PC-3 (cell line): ENCODE data around the gene FAM9C. TPM values are rescaled to one million over a fixed set of nuclear protein-coding genes. Genes with fewer than 3 reads are reported as not detected.

Source experiments
- ATAC-seq: fragments of 200-7000 bp; cut with Tn5 transposase; 2 replicates; pipeline ENCODE4 v1.9.1; 2020; ENCODE audit warnings: mild to moderate bottlenecking, moderate library complexity
- BruUV-seq: library from RNA; stranded (reverse); fragments of 400-500 nt; replicated peaks from 2 replicates; lab custom pipeline; 2021; lab: Mats Ljungman, UMichigan
- CTCF ChIA-PET: fragments of 300-600 bp; sonication (Branson Sonifier 250); formaldehyde crosslinking; loops from one replicate; lab custom pipeline; 2022; ENCODE audit warnings: antibody characterized with exemption; lab: Charles Lee
- POLR2A ChIA-PET: fragments of 300-600 bp; sonication (Branson Sonifier 250); formaldehyde crosslinking; loops from one replicate; lab custom pipeline; 2022; ENCODE audit warnings: antibody characterized with exemption; ENCODE audit not compliant: unreplicated experiment; lab: Charles Lee
- DNase-seq: peaks from one replicate; pipeline ENCODE4 v3.0.0-alpha.2; 2015
- H2AFZ ChIP-seq: fragments of 300-600 bp; sonication (generic); 2 replicates; pipeline ENCODE4 v1.6.0; 2016; ENCODE audit warnings: antibody characterized with exemption, low read length
- H3F3A ChIP-seq: fragments of 300-600 bp; sonication (generic); one replicate; pipeline ENCODE4 v1.6.0; 2017; ENCODE audit warnings: antibody characterized with exemption, low read length, control low read depth, mild to moderate bottlenecking; ENCODE audit not compliant: unreplicated experiment
- H3K27ac ChIP-seq: fragments of 300-600 bp; sonication (generic); 2 replicates; pipeline ENCODE4 v1.5.1; 2016; ENCODE audit warnings: mild to moderate bottlenecking, low read length
- H3K27me3 ChIP-seq: fragments of 300-600 bp; sonication (generic); 2 replicates; pipeline ENCODE4 v1.6.1; 2016; ENCODE audit warnings: low read length, mixed read lengths
- H3K36me3 ChIP-seq: fragments of 300-600 bp; sonication (generic); 2 replicates; pipeline ENCODE4 v1.6.1; 2016; ENCODE audit warnings: low read depth, mixed run types, low read length, mixed read lengths
- H3K4me1 ChIP-seq: fragments of 300-600 bp; sonication (generic); 2 replicates; pipeline ENCODE4 v1.5.1; 2016; ENCODE audit warnings: low read length; ENCODE audit not compliant: insufficient read depth
- H3K4me2 ChIP-seq: fragments of 300-600 bp; sonication (generic); 2 replicates; pipeline ENCODE4 v1.6.0; 2016; ENCODE audit warnings: low read length
- H3K4me3 ChIP-seq: fragments of 300-600 bp; sonication (generic); 2 replicates; pipeline ENCODE4 v1.5.1; 2016; ENCODE audit warnings: mild to moderate bottlenecking, low read length, mixed read lengths
- H3K79me2 ChIP-seq: fragments of 300-600 bp; sonication (generic); 2 replicates; pipeline ENCODE4 v1.6.1; 2017; ENCODE audit warnings: low read length, mixed read lengths
- H3K9ac ChIP-seq: fragments of 300-600 bp; sonication (generic); 2 replicates; pipeline ENCODE4 v1.6.0; 2016; ENCODE audit warnings: mild to moderate bottlenecking, low read length
- H3K9me2 ChIP-seq: fragments of 300-600 bp; sonication (generic); replicated peaks from 2 replicates; pipeline ENCODE4 v1.6.1; 2016; ENCODE audit warnings: mixed run types, low read length, mixed read lengths
- H3K9me3 ChIP-seq: fragments of 300-600 bp; sonication (generic); 2 replicates; pipeline ENCODE4 v1.6.1; 2016; ENCODE audit warnings: low read length, mixed read lengths
- H4K20me1 ChIP-seq: fragments of 300-600 bp; sonication (generic); 2 replicates; pipeline ENCODE4 v1.6.1; 2016; ENCODE audit warnings: low read length, mixed read lengths
- EZH2 ChIP-seq: fragments of 300-600 bp; sonication (generic); IDR thresholded peaks from one replicate; pipeline ENCODE4 v1.6.1; 2017; ENCODE audit warnings: antibody characterized with exemption, mild to moderate bottlenecking, low read length; ENCODE audit not compliant: unreplicated experiment
- EZH2phosphoT487 ChIP-seq: fragments of 300-600 bp; sonication (generic); IDR thresholded peaks from 2 replicates; pipeline ENCODE4 v1.6.1; 2018; ENCODE audit warnings: mild to moderate bottlenecking, antibody characterized with exemption, low read length, borderline replicate concordance
- intact Hi-C: fragments of 100-400 bp; cut with micrococcal nuclease; formaldehyde crosslinking; loops from 2 replicates; pipeline ENCODE4 v1.9.0; 2023
- total RNA-seq: library from RNA; depleted of rRNA; stranded (reverse); fragments of >200 nt; gene quantifications from 2 replicates; pipeline ENCODE4 v1.2.3, GENCODE V29; 2014
- TF ChIP-seq, protein P1 (sequence below): fragments of 300-600 bp; sonication (generic); conservative IDR thresholded peaks from 2 replicates; pipeline ENCODE4 v1.5.1; 2017; ENCODE audit warnings: antibody characterized with exemption, low read depth, mild to moderate bottlenecking, low read length

FAM9C gene
- total RNA-seq, 1 experiment from 2014 or later = not detected

DNA sequence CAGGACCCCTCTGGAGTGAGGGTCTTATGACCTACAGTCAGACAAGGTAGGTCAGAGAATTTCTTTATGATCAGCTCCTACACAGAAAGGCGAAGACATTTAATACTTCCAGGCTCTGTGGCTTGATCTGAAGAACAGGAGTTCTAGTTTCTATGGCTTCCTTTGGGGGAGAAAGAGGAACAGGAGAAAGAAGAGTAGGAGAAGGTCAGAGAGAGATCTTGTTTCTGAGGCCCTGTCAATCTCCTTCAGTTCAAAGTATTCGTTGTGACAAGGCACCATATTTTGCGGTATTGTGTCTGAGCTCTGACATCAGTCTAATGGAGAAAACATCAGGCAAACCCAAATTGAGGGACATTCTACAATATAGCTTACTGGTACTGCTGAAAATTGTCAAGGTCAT lies 52.8 kb downstream of the FAM9C start:
- H4K20me1 ChIP-seq = no peaks in the 10 kb centered on the region
- no peak overlapping the region for H3K9ac ChIP-seq
- CTCF ChIA-PET = no interaction called here
- no TSS peak for BruUV-seq
- no peaks in the 10 kb centered on the region for H3K27me3 ChIP-seq
- no peak overlapping the region for H2AFZ ChIP-seq
- DNase-seq (no peak), ATAC-seq (no peak)
- H3K36me3 ChIP-seq = no peaks in the 10 kb centered on the region
- H3K4me2 ChIP-seq = no peak overlapping the region
- no peak overlapping the region for H3K27ac ChIP-seq
- H3K9me3 ChIP-seq = no peaks in the 10 kb centered on the region
- POLR2A ChIA-PET = no interaction called here
- H3K4me1 ChIP-seq = peaks cover 30% of the 10 kb centered on the region
- no peak overlapping the region for H3K4me3 ChIP-seq
- no peaks in the 10 kb centered on the region for H3K79me2 ChIP-seq
- peaks cover 4% of the 10 kb centered on the region for H3F3A ChIP-seq
- intact Hi-C loops = no loop called here
- H3K9me2 ChIP-seq = no peaks in the 10 kb centered on the region
- no peak for TF ChIP-seq EZH2phosphoT487
- no peak for TF ChIP-seq EZH2
- TF ChIP-seq, protein P1, sequence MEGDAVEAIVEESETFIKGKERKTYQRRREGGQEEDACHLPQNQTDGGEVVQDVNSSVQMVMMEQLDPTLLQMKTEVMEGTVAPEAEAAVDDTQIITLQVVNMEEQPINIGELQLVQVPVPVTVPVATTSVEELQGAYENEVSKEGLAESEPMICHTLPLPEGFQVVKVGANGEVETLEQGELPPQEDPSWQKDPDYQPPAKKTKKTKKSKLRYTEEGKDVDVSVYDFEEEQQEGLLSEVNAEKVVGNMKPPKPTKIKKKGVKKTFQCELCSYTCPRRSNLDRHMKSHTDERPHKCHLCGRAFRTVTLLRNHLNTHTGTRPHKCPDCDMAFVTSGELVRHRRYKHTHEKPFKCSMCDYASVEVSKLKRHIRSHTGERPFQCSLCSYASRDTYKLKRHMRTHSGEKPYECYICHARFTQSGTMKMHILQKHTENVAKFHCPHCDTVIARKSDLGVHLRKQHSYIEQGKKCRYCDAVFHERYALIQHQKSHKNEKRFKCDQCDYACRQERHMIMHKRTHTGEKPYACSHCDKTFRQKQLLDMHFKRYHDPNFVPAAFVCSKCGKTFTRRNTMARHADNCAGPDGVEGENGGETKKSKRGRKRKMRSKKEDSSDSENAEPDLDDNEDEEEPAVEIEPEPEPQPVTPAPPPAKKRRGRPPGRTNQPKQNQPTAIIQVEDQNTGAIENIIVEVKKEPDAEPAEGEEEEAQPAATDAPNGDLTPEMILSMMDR = no peak

DNA sequence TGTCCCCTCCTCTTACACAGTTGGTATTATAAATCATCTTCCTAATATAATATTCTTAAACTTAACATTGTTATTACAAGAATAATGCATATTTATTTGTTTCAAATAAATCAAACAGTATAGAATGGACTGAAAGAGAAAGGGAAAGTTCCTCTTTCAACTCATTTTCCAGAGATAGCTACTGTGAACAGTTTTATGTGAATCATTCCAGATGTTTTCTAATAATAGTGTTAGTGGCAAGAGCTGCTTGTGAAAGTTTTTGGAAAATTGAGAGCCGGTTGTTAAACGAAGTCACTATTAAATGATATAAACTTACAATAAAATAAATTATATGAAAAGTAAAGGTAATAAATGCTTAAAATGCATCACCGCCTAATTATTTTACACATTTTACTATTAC lies 55.0 kb downstream of the FAM9C start:
- Histone ChIP-seq H3K9me2 (no peaks in the 10 kb centered on the region), H3K36me3 (no peaks in the 10 kb centered on the region), H3K9ac (peak overlapping the region; percentile 46), H3K79me2 (no peaks in the 10 kb centered on the region), H3K4me3 (no peak overlapping the region), H3K27me3 (no peaks in the 10 kb centered on the region), H3K4me2 (peak overlapping the region; percentile 57), H3F3A (peaks cover 4% of the 10 kb centered on the region), H3K4me1 (peaks cover 43% of the 10 kb centered on the region), H3K27ac (peak overlapping the region; percentile 90), H2AFZ (no peak overlapping the region), H3K9me3 (no peaks in the 10 kb centered on the region), H4K20me1 (no peaks in the 10 kb centered on the region)
- TF ChIP-seq, protein P1 = no peak
- TF ChIP-seq EZH2 (no peak), EZH2phosphoT487 (no peak)
- no peak for ATAC-seq
- BruUV-seq = no TSS peak
- intact Hi-C loops = loop anchor here (2.0 to 5.0 kb wide), 3 partner anchors 13 to 233 kb away; no protein-coding TSS in a partner anchor
- ChIA-PET CTCF (no interaction called here), POLR2A (no interaction called here)
- DNase-seq = no peak

DNA sequence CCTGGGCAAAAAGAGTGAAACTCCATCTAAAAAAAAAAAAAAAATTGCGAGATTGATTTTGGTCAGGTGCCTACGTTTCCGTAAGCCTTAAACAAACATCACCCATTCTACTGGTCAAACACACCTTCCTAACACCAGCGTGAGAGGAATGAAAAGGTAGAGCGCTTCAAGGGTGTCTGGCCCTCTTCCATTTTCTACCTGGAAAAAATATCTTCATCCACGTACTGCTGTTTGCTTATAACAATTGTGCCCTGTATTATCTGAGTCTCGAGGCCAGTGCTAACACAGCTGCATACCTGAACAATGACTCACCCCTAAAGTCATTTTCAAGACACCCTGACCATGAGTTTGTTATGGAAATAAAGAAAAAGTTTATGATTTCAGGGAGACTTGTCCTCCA lies 55.6 kb downstream of the FAM9C start:
- TF ChIP-seq EZH2phosphoT487 (no peak), EZH2 (no peak)
- TF ChIP-seq, protein P1 = no peak
- H3K9me2 ChIP-seq = no peaks in the 10 kb centered on the region
- H4K20me1 ChIP-seq = no peaks in the 10 kb centered on the region
- POLR2A ChIA-PET = no interaction called here
- peak overlapping the region; percentile 57 for H3K4me2 ChIP-seq
- no peaks in the 10 kb centered on the region for H3K36me3 ChIP-seq
- peaks cover 4% of the 10 kb centered on the region for H3F3A ChIP-seq
- no peaks in the 10 kb centered on the region for H3K9me3 ChIP-seq
- ATAC-seq (peak; percentile 73), DNase-seq (peak; percentile 91)
- H3K9ac ChIP-seq = peak overlapping the region; percentile 60
- intact Hi-C loops = loop anchor here (2.0 to 5.0 kb wide), 3 partner anchors 14 to 234 kb away; no protein-coding TSS in a partner anchor
- BruUV-seq = no TSS peak
- CTCF ChIA-PET = no interaction called here
- no peaks in the 10 kb centered on the region for H3K79me2 ChIP-seq
- H3K4me1 ChIP-seq = peaks cover 43% of the 10 kb centered on the region
- no peaks in the 10 kb centered on the region for H3K27me3 ChIP-seq
- H2AFZ ChIP-seq = no peak overlapping the region
- H3K4me3 ChIP-seq = no peak overlapping the region
- peak overlapping the region; percentile 90 for H3K27ac ChIP-seq
